HEK293 (cell line): ENCODE data around the gene NAGLU.

Experiments
- GLI2 ChIP-seq: fragments of 450-650 bp; formaldehyde crosslinking; IDR thresholded peaks from 2 replicates; pipeline ENCODE4; 2017; ENCODE audit warnings: missing biosample characterization, missing genetic modification characterization, low read depth, borderline replicate concordance
- RBAK ChIP-seq: fragments of 450-650 bp; formaldehyde crosslinking; IDR thresholded peaks from 2 replicates; pipeline ENCODE4 v1.5.1; 2016; ENCODE audit warnings: missing biosample characterization, missing genetic modification characterization
- ZFP69B ChIP-seq: fragments of 450-650 bp; formaldehyde crosslinking; IDR thresholded peaks from 2 replicates; pipeline ENCODE4 v1.5.1; 2016; ENCODE audit warnings: missing biosample characterization, missing genetic modification characterization
- ZNF211 ChIP-seq: fragments of 450-650 bp; formaldehyde crosslinking; IDR thresholded peaks from 2 replicates; pipeline ENCODE4 v1.5.1; 2016; ENCODE audit warnings: low read depth, missing biosample characterization, missing genetic modification characterization
- ZNF335 ChIP-seq: fragments of 450-650 bp; formaldehyde crosslinking; conservative IDR thresholded peaks from 2 replicates; pipeline ENCODE4 v1.5.1; 2016; ENCODE audit warnings: missing biosample characterization, missing genetic modification characterization
- ZNF623 ChIP-seq: fragments of 450-650 bp; formaldehyde crosslinking; IDR thresholded peaks from 2 replicates; pipeline ENCODE4 v1.5.1; 2016; ENCODE audit warnings: missing biosample characterization, missing genetic modification characterization
- ZNF660 ChIP-seq: fragments of 450-650 bp; IDR thresholded peaks from 2 replicates; pipeline ENCODE4 v1.5.1; 2018; ENCODE audit warnings: missing biosample characterization, mild to moderate bottlenecking, missing genetic modification characterization
- ZNF677 ChIP-seq: fragments of 450-650 bp; IDR thresholded peaks from 2 replicates; pipeline ENCODE4 v1.5.0; 2018; ENCODE audit warnings: missing biosample characterization, mild to moderate bottlenecking, missing genetic modification characterization, moderate library complexity
- ZNF76 ChIP-seq: fragments of 450-650 bp; formaldehyde crosslinking; IDR thresholded peaks from 2 replicates; pipeline ENCODE4; 2016; ENCODE audit warnings: low read depth, missing biosample characterization, missing genetic modification characterization, borderline replicate concordance
- ZNF776 ChIP-seq: fragments of 450-650 bp; formaldehyde crosslinking; IDR thresholded peaks from 2 replicates; pipeline ENCODE4 v1.5.0; 2017; ENCODE audit warnings: missing biosample characterization, missing genetic modification characterization, borderline replicate concordance
- ZNF785 ChIP-seq: fragments of 450-650 bp; formaldehyde crosslinking; IDR thresholded peaks from 2 replicates; pipeline ENCODE4 v1.5.1; 2016; ENCODE audit warnings: missing biosample characterization, missing genetic modification characterization
- ZSCAN16 ChIP-seq: fragments of 450-650 bp; formaldehyde crosslinking; IDR thresholded peaks from 2 replicates; pipeline ENCODE4 v1.5.1; 2016; ENCODE audit warnings: missing biosample characterization, missing genetic modification characterization
- TF ChIP-seq, protein P1 (sequence below): fragments of 450-650 bp; formaldehyde crosslinking; IDR thresholded peaks from 2 replicates; pipeline ENCODE4 v1.5.1; 2016; ENCODE audit warnings: missing biosample characterization, missing genetic modification characterization

DNA sequence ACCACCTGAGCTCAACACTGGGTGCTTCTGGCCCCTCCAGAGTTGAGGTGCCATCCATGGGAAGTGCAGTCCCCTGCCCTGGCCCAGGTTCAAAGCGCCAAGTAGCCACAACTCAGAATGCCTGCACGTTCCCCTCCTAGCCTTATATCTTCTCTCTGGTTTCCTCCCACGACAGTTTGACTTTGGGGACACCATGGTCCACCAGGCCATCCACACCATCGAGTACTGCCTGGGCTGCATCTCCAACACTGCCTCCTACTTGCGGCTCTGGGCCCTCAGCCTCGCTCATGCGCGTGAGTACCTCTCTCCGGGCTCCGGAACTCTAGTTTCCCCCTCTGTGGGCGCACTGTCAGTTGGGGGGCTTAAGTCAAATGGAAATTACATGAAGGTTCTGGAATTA is 22.4 kb upstream of the NAGLU start:
- TF ChIP-seq, protein P1, sequence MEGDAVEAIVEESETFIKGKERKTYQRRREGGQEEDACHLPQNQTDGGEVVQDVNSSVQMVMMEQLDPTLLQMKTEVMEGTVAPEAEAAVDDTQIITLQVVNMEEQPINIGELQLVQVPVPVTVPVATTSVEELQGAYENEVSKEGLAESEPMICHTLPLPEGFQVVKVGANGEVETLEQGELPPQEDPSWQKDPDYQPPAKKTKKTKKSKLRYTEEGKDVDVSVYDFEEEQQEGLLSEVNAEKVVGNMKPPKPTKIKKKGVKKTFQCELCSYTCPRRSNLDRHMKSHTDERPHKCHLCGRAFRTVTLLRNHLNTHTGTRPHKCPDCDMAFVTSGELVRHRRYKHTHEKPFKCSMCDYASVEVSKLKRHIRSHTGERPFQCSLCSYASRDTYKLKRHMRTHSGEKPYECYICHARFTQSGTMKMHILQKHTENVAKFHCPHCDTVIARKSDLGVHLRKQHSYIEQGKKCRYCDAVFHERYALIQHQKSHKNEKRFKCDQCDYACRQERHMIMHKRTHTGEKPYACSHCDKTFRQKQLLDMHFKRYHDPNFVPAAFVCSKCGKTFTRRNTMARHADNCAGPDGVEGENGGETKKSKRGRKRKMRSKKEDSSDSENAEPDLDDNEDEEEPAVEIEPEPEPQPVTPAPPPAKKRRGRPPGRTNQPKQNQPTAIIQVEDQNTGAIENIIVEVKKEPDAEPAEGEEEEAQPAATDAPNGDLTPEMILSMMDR: no peak
- TF ChIP-seq ZSCAN16: no peak
- no peak for TF ChIP-seq RBAK (tag by site-specific recombination)
- TF ChIP-seq ZNF211: no peak
- TF ChIP-seq ZNF785 (tag by site-specific recombination): no peak
- no peak for TF ChIP-seq ZNF677 (tag by site-specific recombination)
- no peak for TF ChIP-seq ZNF660
- TF ChIP-seq ZNF335: no peak
- TF ChIP-seq ZNF623 (tag by site-specific recombination): no peak
- no peak for TF ChIP-seq ZNF776 (tag by site-specific recombination)
- TF ChIP-seq ZFP69B: no peak
- TF ChIP-seq ZNF76: no peak
- TF ChIP-seq GLI2 (tag by site-specific recombination): no peak
